H1 (cell line): ENCODE data around the gene SLN. TPM values are rescaled to one million over a fixed set of nuclear protein-coding genes. Genes with fewer than 3 reads are reported as not detected.

Experiments used
- CEBPB ChIP-seq: IDR thresholded peaks from 2 replicates; pipeline ENCODE4 v1.6.1; 2012; ENCODE audit warnings: low read depth, low read length
- CHD7 ChIP-seq: fragments of 300-600 bp; sonication (generic); IDR thresholded peaks from 2 replicates; pipeline ENCODE4 v1.7.1; 2012; ENCODE audit warnings: low read length, moderate library complexity, mild to moderate bottlenecking, inconsistent platforms; ENCODE audit not compliant: insufficient replicate concordance
- FOSL1 ChIP-seq: IDR thresholded peaks from 2 replicates; pipeline ENCODE4 v1.6.1; 2011; ENCODE audit warnings: mild to moderate bottlenecking, low read depth, low read length, moderate library complexity; ENCODE audit not compliant: insufficient read depth
- SP2 ChIP-seq: IDR thresholded peaks from 2 replicates; pipeline ENCODE4 v1.6.1; 2012; ENCODE audit warnings: mild to moderate bottlenecking, low read length, inconsistent platforms
- polyA plus RNA-seq, 7 experiments: library from polyadenylated mRNA; depleted of rRNA in 3 of 7; stranded (reverse) in 5 of 7; unstranded in 2 of 7; fragments of >200 nt in 5 of 7; fragments of 200-250 nt in 2 of 7; gene quantifications; 1 replicate in 5 of 7; 2 replicates in 1 of 7; 4 replicates in 1 of 7; pipeline versions ENCODE4 v1.2.1 to v1.2.3, GENCODE V29; 2011 to 2013; ENCODE audit warnings: missing spikeins in 2 of 7, mixed read lengths in 2 of 7
- total RNA-seq: library from RNA; stranded (reverse); fragmentation: NEBNext Ultra II Directional; extraction: Animal tissue kit (Norgen Biotek cat#: 25700); gene quantifications from 2 replicates; pipeline ENCODE4 v1.2.1, GENCODE V29; 2021

SLN gene
- total and polyA plus RNA-seq, 2 of the 8 experiments (the other 6 are each of a cell fraction or from before 2014, with no cell fraction given): not detected

- TF ChIP-seq CHD7 (peak; percentile 51), FOSL1 (no peak), SP2 (no peak), CEBPB (0 out of 2 replicates have a peak, but pooled peaks have one; percentile 3)
- TF ChIP-seq, all 59 proteins: peak for 3
Measured at GRCh38 chr11:107707807-107708206, 4.0 kb downstream of the SLN start (continued).
